ENCODE data around the gene PAX8.
A peak's percentile ranks its signal among the peaks of the same experiment; 100 is the strongest.

Gene PAX8

GRCh38 chr2:113284476-113284875, 5.8 kb upstream of the PAX8 start:
- no peak overlapping the region for H3K9ac ChIP-seq (ENCODE audit: insufficient read length, low read depth)
- TF ChIP-seq ZNF274 (IDR thresholded peaks at IDR 0.05; ENCODE audit: low read depth, low read length) (no peak), YY1 (IDR thresholded peaks at IDR 0.05; ENCODE audit: insufficient read depth, insufficient read length) (no peak), SUZ12 (IDR thresholded peaks at IDR 0.05; ENCODE audit: extremely low read depth, insufficient read depth, insufficient read length) (no peak)

GRCh38 chr2:113283704-113284284, 5.1 kb upstream of the PAX8 start:
- peaks cover 32% of the 10 kb centered on the region for H3K27me3 ChIP-seq (ENCODE audit: insufficient read depth, insufficient read length)
- H3K9me3 ChIP-seq (ENCODE audit: insufficient read depth, low read length), result no peaks in the 10 kb centered on the region
- H3K4me3 ChIP-seq (ENCODE audit: insufficient read length, low read depth), result no peak overlapping the region
- H3K4me1 ChIP-seq (ENCODE audit: insufficient read depth, insufficient read length), result no peaks in the 10 kb centered on the region
- DNase-seq (ENCODE audit: low read depth, low spot score), result no peak
- TF ChIP-seq YY1 (IDR thresholded peaks at IDR 0.05; ENCODE audit: insufficient read depth, insufficient read length), result no peak
- no peak for TF ChIP-seq SUZ12 (IDR thresholded peaks at IDR 0.05; ENCODE audit: extremely low read depth, insufficient read depth, insufficient read length)
- no peak for TF ChIP-seq ZNF274 (IDR thresholded peaks at IDR 0.05; ENCODE audit: low read depth, low read length)
- no peaks in the 10 kb centered on the region for H3K36me3 ChIP-seq (ENCODE audit: insufficient read depth, insufficient read length, low read length)
- H3K9ac ChIP-seq (ENCODE audit: insufficient read length, low read depth), result no peak overlapping the region

More at GRCh38 chr2:113284476-113284875, 5.8 kb upstream of the PAX8 start:
- Histone ChIP-seq H3K4me3 (ENCODE audit: insufficient read length, low read depth) (no peak overlapping the region), H3K27me3 (ENCODE audit: insufficient read depth, insufficient read length) (peaks cover 32% of the 10 kb centered on the region), H3K4me1 (ENCODE audit: insufficient read depth, insufficient read length) (no peaks in the 10 kb centered on the region), H3K36me3 (ENCODE audit: insufficient read depth, insufficient read length, low read length) (no peaks in the 10 kb centered on the region), H3K9me3 (ENCODE audit: insufficient read depth, low read length) (no peaks in the 10 kb centered on the region)
- no peak for DNase-seq (ENCODE audit: low read depth, low spot score)

GRCh38 chr2:113282747-113283533, 4.2 kb upstream of the PAX8 start:
- Histone ChIP-seq H3K4me3 (ENCODE audit: insufficient read length, low read depth) (no peak overlapping the region), H3K27me3 (ENCODE audit: insufficient read depth, insufficient read length) (peaks cover 38% of the 10 kb centered on the region), H3K4me1 (ENCODE audit: insufficient read depth, insufficient read length) (no peaks in the 10 kb centered on the region), H3K9me3 (ENCODE audit: insufficient read depth, low read length) (no peaks in the 10 kb centered on the region), H3K9ac (ENCODE audit: insufficient read length, low read depth) (no peak overlapping the region), H3K36me3 (ENCODE audit: insufficient read depth, insufficient read length, low read length) (no peaks in the 10 kb centered on the region)
- no peak for DNase-seq (ENCODE audit: low read depth, low spot score)
- no peak for TF ChIP-seq SUZ12 (IDR thresholded peaks at IDR 0.05; ENCODE audit: extremely low read depth, insufficient read depth, insufficient read length)
- no peak for TF ChIP-seq YY1 (IDR thresholded peaks at IDR 0.05; ENCODE audit: insufficient read depth, insufficient read length)

- TF ChIP-seq YY1 (IDR thresholded peaks at IDR 0.05; ENCODE audit: insufficient read depth, insufficient read length) (no peak), ZNF274 (IDR thresholded peaks at IDR 0.05; ENCODE audit: low read depth, low read length) (no peak), SUZ12 (IDR thresholded peaks at IDR 0.05; ENCODE audit: extremely low read depth, insufficient read depth, insufficient read length) (no peak)
- Histone ChIP-seq H3K36me3 (ENCODE audit: insufficient read depth, insufficient read length, low read length) (no peaks in the 10 kb centered on the region), H3K9ac (ENCODE audit: insufficient read length, low read depth) (no peak overlapping the region), H3K4me3 (ENCODE audit: insufficient read length, low read depth) (no peak overlapping the region), H3K9me3 (ENCODE audit: insufficient read depth, low read length) (no peaks in the 10 kb centered on the region), H3K4me1 (ENCODE audit: insufficient read depth, insufficient read length) (no peaks in the 10 kb centered on the region), H3K27me3 (ENCODE audit: insufficient read depth, insufficient read length) (peaks cover 45% of the 10 kb centered on the region)
- DNase-seq (ENCODE audit: low read depth, low spot score), result no peak
These were observed 3.4 kb upstream of the PAX8 start for GRCh38 chr2:113281910-113282746.

GRCh38 chr2:113278073-113278741, 514 bp downstream of the PAX8 start:
- TF ChIP-seq YY1 (IDR thresholded peaks at IDR 0.05; ENCODE audit: insufficient read depth, insufficient read length) (no peak), SUZ12 (IDR thresholded peaks at IDR 0.05; ENCODE audit: extremely low read depth, insufficient read depth, insufficient read length) (peak; percentile 85)
- Histone ChIP-seq H3K9ac (ENCODE audit: insufficient read length, low read depth) (peak overlapping the region; percentile 64), H3K27me3 (ENCODE audit: insufficient read depth, insufficient read length) (peaks cover 79% of the 10 kb centered on the region), H3K4me1 (ENCODE audit: insufficient read depth, insufficient read length) (peaks cover 8% of the 10 kb centered on the region), H3K36me3 (ENCODE audit: insufficient read depth, insufficient read length, low read length) (no peaks in the 10 kb centered on the region), H3K9me3 (ENCODE audit: insufficient read depth, low read length) (no peaks in the 10 kb centered on the region), H3K4me3 (ENCODE audit: insufficient read length, low read depth) (peak overlapping the region; percentile 35)
- no peak for DNase-seq (ENCODE audit: low read depth, low spot score)

GRCh38 chr2:113277474-113278072, 1.1 kb downstream of the PAX8 start:
- peaks cover 84% of the 10 kb centered on the region for H3K27me3 ChIP-seq (ENCODE audit: insufficient read depth, insufficient read length)
- no peaks in the 10 kb centered on the region for H3K36me3 ChIP-seq (ENCODE audit: insufficient read depth, insufficient read length, low read length)
- TF ChIP-seq ZNF274 (IDR thresholded peaks at IDR 0.05; ENCODE audit: low read depth, low read length) (no peak), SUZ12 (IDR thresholded peaks at IDR 0.05; ENCODE audit: extremely low read depth, insufficient read depth, insufficient read length) (peak; percentile 89), YY1 (IDR thresholded peaks at IDR 0.05; ENCODE audit: insufficient read depth, insufficient read length) (no peak)
- no peak for DNase-seq (ENCODE audit: low read depth, low spot score)
- H3K4me1 ChIP-seq (ENCODE audit: insufficient read depth, insufficient read length), result peaks cover 9% of the 10 kb centered on the region
- no peaks in the 10 kb centered on the region for H3K9me3 ChIP-seq (ENCODE audit: insufficient read depth, low read length)
- peak overlapping the region; percentile 64 for H3K9ac ChIP-seq (ENCODE audit: insufficient read length, low read depth)
- peak overlapping the region; percentile 35 for H3K4me3 ChIP-seq (ENCODE audit: insufficient read length, low read depth)
